Hematopoietic multipotent progenitor cell (in vitro differentiated cells): ENCODE data around the gene MYLK4. TPM values are rescaled to one million over a fixed set of nuclear protein-coding genes. Genes with fewer than 3 reads are reported as not detected.

Experiments
- DNase-seq, 3 donors: peaks; one replicate each; pipeline ENCODE4 v3.0.0-alpha.2; 2011 to 2015; ENCODE audit warnings: low read depth in 2 of 3, low spot score in 2 of 3
- total RNA-seq: library from RNA; depleted of rRNA; stranded (reverse); fragments of >200 nt; gene quantifications from one replicate; pipeline ENCODE4 v1.2.3, GENCODE V29; 2012

The MYLK4 gene
- total RNA-seq, 1 donor = 1.6 TPM

DNA sequence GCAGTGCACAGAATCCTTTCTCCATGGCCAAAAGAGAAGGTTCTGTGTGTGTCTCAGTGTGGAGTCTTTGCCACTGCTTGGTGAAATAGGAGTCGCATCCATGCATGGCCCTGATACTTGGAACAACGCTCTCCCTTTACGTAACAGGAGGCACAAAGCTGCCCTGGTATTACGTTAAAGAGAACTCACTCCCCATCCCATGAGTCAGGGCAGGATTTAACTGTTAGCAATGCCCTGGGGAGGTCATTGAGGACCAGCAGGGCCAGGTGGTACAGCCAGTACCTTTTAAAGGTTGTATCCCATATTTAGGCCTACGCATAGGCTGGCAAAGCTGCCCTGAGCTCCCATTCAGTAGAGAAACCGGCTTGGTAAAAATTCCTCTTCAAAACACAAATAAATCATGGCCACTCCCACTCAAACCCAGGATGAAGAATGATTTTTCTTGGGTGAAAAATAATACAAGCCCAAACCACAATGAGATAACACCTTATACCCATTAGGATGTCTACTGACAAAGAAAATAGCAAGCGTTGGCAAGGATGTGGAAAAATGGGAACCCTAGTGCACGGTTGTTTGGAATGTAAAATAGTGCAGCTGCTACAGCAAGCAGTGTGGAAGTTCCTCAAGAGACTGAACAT lies 37.1 kb downstream of the MYLK4 start:
- no peak for DNase-seq

DNA sequence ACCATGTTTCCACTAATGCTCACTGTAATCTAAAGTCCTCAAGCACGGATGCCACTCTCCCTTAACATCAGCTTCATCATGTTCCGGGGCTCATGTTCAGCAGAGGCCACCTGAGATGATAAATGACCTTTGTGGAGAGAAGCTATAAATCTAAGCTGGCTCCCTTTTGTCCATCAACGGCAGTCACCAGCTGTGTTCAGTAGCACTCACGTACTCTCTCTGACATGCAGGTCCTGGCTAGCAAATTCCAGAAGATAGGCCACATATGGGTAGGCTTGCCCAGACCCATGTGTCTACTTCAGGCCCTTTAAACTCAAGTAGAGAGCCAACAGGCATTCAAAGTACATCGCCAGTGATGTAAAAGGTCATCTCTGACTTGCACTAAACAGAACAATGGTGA lies 38.6 kb downstream of the MYLK4 start:
- DNase-seq = no peak

DNA sequence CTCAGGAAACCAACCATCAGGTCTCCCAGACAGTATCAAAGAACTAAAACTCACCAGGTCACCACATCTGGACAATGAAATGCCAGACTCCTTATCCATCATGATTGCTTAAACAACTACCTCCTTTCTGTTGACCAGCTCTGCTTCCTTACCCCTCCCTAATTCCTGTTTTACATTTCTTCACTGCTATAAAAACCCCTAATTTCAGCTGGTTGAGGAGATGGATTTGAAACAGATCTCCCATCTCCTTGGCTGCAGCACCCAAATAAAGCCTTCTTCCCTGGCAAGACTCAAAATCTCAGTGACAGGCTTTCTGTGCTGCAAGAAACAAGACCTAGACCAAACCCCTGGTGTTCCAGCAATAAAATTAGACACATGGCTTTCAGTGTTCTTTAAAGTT lies 40.3 kb downstream of the MYLK4 start:
- peak in 1 of 3 donors; percentile 23 for DNase-seq

DNA sequence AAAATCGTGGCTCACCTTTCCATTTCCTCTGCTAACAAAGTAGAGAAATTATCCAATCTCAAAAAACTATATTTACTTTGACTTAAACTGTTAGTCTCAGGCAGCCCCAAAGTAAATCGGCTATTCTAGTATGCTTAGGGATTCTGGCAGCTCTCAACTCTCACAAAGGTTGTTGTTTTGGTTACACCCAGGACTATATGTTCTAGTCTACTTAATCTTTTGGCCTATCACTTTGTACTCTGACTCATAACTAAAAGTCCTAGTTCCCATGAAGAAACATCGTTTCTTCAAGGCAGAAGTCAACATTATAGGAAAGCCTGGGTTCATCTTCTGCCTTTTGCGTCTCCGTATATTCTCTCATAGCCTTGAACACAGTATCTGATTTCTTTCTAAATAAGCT lies 42.3 kb downstream of the MYLK4 start:
- DNase-seq = no peak

DNA sequence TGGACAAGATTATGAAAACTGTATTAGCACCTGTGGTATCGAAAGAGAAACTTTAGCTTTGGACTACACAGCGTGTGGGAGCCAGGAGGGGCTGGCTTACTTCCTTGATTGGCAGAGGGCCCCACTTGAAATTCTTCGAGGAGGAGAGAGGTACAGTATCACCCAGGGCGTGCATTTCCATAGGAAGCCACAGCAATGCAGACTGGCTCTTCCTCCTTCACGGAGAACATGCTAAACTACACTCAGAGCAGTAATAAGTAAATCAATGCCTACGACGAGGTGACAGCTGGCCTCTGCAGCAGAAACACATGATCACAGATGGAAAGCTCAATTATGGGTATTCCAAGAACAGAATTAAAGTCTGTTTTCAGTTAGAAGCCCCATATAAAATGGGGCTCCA lies 44.2 kb downstream of the MYLK4 start:
- DNase-seq = peak in 1 of 3 donors; percentile 63

DNA sequence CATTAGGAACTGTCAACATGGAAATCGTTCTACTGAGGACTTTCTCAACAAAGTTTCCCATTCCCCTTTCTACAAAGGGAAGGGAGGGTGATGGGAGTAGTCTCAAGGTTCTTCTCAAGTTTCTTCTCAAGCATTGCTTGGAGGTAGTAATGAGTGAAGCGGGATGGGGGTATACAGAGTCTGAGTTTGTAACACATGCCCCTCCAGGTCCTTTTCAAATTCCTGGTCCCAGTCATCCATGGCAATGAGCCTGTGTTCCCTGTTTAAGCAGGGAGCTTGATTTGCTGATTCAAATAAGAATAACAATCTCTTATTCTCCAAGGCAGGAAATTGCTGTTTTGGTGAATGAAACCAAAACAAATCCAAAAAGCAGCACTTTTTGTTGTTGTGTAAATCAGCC lies 45.5 kb downstream of the MYLK4 start:
- no peak for DNase-seq

DNA sequence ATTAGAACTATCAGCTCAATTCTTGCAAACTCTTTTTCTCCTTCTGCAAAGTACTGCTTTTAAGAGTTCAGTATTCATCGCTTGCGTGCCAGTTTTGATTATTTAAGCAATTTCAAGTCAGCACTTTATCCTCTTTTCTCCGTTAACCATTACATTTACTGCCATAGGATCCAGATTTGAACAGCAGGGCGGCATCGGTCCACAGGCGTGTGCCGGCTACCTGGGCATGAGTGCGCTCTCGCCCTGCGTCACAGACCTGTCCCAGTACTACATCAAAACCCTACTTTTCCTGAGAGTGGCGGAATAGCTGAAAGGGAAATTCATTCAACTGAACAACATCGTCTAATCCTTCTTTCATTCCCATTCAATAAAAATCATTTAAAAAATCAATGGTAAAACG lies 53.4 kb downstream of the MYLK4 start:
- no peak for DNase-seq

DNA sequence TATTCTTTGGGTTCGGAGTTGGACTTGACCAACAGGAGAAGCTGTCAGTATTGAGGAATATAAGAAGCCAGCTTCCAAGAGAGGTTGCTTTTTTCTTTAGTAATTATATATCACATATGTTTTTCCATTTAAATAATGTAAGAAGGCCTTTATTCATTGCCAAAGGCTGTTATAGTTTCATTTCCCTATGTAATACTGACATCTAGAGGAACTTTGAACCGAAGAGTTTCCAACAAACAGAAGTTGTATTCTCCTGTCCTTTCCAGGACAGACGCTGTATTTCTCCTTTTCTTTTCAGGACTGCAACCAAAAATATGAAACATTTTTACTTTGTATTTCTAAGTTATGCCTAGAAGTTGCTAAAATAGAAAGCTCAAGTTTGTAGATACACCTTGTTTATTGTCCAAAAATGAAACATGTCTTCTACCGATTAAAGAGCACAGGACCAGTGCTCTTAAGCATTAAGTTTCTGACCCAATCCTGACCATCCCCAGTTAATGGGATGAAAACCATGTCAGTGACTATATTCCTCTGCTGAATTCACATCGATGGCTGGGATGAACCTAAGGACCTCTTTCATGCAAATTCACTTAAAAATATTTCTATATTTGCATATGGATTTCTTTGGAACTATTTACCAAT lies 55.1 kb downstream of the MYLK4 start:
- peak in 2 of 3 donors; percentile 29 to 68 for DNase-seq

DNA sequence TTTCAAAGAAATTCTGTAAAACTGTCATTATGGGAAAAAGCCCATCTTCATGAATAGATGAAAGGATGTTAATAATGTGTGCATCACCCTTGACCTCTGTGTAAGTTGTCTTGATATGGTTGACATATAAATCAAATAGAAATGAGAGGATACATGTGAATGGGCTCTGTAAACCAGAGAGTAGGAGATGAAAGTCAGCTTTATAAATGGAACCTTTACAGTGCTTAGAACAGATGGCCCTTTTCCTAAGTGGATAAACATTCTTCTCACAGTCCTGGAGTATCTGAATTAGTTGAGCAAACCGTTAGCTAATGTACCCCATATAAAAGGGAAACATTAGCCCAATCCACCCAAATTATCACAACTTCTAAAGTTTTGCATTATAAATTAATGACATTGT lies 57.5 kb downstream of the MYLK4 start:
- no peak for DNase-seq

DNA sequence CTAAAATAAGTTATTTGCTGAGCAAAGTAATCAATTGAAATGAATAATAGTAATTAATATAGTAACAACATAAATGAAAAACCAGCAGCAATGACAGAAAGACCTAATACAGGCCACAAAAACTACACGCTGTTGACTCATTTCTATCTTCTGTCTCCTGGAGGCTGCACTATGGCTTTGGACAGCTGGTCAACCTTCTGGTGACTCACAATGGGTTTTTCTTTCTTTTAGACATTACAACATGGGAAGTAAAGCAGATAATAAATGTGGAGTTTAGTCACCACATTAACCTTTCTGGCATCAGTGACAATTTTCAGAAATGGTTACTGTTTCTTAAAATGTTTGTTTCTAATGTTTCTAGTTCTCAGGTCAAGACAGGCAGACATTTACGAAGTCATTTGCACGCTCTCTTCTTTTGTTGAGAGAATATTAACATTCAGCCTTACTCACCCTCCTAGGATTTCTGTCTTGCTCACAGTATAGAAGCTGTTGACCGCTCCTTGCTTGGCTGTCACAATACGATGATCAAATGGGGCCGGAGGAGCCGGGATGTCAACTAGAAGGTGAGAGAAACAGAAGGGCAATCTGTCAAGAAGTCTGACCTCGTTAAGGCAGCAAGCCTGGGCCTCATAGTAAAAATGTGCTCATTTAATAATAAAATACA lies 62.2 kb downstream of the MYLK4 start:
- no peak for DNase-seq

DNA sequence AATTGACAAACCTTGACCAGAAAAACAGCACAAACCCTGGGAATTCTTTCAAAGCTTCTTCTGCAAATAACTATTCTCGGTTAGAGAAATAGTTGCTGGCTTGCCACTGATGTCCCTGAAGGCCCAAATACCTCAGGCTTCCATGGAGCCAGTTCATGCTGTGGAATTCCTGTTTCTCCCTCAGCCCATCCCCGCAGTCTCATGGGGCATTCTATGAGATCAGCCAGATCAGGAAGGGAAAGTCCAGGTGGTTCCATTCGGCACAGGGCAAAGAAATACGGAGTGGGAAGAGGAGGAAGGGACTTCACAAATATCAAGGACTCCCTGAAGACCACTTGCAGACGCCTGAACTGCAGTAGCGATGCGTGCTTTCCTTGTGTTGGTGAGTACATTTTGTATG lies 63.3 kb downstream of the MYLK4 start:
- no peak for DNase-seq

DNA sequence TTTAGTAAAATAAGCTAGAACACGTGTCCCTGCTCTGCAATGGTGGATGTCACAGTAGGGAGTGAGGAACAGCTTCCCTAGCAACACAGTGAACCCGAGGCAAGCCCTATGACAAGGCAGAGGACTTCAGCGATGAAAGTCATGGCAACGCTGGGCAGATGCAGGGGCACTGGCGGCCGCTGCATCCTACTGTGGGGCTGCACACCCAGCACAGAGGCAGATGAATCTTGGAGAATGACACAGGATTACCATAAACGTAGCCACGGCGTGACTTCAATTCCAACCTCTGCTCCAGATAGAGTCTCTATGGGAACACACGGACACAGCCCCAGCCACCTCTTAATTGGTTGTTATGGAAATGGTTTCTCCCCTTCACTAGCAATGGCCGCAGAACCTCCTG lies 64.2 kb downstream of the MYLK4 start:
- DNase-seq = no peak

DNA sequence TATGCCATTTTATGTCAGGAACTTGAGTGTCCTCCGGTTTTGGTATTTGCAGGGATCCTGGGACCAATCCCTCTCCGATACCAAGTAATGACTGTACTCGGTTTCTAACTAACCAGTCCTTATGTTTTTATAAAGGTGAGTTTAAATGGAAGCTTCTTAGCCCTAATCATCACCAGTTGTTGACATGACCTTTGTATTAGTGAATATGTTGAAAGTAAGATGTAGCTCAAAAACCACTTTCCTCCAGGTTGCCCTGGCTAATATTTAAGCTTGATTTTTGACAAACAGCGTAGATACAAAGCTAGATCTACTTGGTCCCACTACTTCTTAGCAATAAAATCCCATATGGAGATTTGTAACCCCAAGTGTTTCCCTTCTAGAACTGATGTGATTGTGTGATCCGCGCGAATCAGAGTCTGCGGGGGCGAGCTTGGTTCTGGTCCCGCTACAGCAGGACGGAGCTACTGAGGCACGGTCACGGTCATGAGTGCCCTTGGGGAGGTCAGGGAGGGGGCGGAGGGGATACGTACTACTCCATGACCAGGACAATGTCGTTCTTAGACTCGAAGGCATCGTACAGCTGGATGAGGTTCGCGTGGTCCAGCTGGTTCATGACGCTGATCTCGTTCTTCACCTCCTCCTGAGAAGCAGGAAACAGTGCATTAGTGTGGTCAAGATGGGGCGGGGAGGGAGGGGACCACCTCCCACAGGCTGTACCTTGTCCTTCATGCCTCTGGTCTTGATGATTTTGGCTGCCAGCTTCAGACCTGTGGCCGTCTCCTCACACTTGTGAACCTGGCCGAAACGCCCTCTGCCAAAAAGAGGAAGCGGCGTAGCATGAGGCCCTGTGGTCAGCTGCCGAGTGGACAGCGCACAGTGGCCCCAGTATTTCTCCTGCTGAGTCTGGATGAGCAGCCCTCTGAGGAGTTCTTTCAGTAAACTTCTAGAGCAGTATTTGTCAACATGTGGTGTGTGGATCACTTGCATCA lies 65.7 kb downstream of the MYLK4 start:
- no peak for DNase-seq

DNA sequence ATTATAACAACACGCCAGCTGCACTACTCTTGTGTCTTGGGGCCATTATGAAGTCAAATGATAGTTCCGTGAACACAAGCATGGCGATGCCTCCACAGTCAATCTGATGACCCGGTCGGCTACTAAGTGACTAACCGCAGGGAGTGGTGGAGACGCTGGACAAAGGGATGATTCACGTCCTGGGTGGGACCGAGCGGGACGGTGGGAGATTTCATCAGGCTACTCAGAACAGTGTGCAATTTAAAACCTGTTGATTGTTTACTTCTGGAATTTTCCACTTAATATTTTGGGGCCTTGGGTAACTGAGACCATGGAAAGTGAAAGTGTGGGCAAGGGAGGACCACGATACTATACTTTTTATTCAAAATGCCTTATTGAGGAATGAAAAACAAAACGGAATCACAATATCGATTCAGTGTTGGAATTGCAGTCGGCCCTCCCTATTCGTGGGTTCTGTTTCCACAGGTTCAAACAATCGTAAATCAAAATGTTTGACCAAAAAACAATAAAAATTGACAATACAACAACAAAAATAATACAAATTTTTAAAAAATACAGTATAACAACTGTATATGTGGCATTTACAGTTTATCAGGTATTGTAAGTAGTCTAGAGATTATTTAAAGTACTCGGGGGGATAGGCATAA lies 66.5 kb downstream of the MYLK4 start:
- no peak for DNase-seq

DNA sequence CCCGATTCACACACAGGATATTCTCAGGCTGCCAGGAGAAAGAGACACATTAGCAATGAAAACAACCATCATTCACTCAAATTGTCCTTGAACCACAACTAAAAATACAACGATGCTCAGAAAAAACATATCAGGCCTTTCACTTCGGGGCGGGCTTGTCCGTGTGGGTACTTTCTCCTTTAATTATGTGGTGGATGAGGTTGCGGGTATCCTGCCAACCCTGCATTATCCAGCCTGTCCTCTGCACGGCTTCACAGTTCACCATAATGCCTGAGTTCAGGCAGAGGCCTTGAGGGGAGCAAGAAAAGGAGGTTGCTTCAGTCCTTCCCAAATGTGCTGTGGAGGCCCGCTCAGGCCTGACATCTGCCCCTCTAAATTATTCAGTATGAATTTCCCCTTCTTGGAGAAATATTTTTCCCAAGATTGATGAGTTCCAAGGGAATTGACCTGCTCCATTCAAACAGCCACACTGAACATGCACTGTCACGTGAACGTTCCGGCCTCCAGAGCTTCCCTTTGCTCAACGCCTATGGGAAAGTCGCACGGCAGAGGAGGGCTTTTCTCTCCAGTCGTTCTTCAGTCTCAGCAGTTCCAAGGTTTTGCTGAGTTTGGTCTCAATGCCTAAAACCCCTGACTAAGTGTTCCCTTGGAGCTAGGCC lies 70.3 kb downstream of the MYLK4 start:
- DNase-seq = no peak

DNA sequence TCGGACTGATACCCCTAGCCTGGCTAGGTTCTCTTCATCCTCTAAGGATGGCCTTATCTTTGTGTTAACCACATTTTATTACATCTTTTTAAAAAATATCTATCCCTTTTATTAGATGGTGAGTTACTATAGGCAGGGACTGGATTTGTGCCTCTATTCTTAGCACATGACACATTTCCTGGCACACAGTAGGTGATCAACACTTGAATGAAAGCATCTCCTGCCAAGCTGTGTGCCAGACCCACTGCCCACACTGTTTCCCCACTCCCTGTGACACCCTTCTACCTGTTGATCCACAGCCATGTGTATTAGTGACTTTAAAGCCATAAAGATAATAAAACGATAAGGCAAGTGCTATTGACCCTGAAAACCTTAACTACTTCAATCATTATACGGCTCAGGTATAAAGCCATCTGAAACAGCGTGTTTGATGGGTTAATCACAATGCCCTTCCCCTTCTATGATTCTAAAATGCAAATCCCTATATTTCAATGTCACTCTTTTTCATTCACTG lies 73.6 kb downstream of the MYLK4 start:
- DNase-seq = no peak

DNA sequence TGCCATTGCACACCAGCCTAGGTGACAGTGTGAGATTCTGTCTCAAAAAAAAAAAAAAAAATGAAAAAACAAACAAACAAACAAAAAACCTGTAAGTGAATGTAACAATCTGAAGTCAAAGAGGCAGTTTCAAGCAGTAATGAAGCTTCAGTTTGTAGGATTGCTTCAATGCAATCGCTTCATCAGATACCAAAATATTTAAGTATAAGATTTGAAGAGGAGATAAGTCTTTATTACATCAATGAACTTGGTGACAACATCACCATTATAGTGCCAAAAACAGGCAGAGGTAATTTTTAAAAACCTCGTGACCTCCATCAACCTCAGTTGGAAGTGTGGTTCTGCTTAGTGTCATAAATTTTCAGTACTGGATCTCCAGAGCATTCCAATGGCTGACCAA lies 74.7 kb downstream of the MYLK4 start:
- DNase-seq = no peak

DNA sequence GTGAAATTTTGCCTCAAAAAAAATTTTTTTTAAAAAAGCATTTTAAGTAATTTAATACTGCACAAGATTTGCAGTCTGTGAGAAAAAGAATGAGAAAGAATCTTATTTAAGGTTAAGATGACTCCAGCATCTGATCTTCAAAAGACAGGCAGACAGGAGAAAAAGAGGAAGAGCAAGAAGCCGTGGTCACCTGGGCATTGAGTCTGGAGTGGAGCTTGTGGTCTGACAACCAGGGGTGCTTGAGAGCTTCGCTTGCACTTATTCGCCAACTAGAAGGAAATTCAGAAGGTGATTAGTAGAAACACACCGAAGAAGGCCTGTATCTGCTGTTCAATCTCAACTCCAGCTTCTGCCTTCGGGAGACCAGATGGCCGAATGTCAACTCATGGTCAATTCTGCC lies 75.9 kb downstream of the MYLK4 start:
- DNase-seq = peak in 1 of 3 donors; percentile 35

DNA sequence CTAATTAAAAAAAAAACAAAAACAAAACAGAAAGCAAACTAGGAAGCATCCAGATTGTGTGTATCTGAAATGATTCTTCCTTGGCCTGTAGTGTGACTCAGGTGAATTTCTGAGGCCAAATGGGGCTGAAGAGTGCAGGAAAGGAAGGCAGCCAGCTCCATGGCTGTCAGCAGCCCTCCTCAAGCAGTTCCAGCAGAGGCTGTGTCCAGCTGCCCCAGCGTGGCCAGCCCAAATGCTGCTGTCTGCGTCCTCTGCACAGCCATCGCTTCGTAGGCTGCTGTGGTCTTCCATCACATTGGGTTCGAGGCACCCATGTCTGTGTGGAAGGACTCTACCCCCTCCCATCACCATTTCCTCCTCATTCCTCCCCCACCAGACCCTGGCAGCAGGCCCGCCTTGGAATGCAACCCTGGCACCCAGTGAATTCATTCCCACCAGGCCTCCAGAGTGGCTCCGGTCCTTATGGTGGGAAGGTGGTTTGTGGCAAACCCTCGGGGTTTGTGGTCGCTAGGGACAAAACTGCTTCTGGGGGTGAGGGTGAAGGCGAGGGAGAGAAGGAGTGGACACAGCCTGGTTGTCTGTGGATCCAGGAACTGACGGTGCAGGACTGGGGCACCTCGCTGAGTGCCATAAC lies 81.5 kb downstream of the MYLK4 start:
- DNase-seq = no peak
